ENCODE results near the gene HOXA6. TPM values are rescaled to one million over a fixed set of nuclear protein-coding genes. Genes with fewer than 3 reads are reported as not detected.

Gene HOXA6
- total RNA-seq, 1 donor from 2014 or later: not detected

GRCh38 chr7:27185013-27185853 is 37.7 kb upstream of the HOXA6 start, which contains the start of gene HOXA11:
HOXA11 (minus strand) TSS chr7:27185232; CDS start chr7:27185144, 88 bp downstream.
- FAIRE-seq (no peak), DNase-seq (ENCODE audit: low spot score in 2 of 2) (peak in 1 of 2 donors; percentile 63)

- no peak for DNase-seq (ENCODE audit: low spot score in 2 of 2)
- FAIRE-seq: no peak
Observed at GRCh38 chr7:27184337-27185012, 36.9 kb upstream of the HOXA6 start.

GRCh38 chr7:27183682-27184336 is 36.2 kb upstream of the HOXA6 start:
- no peak for FAIRE-seq
- DNase-seq (ENCODE audit: low spot score in 2 of 2): no peak

GRCh38 chr7:27182861-27183681 is 35.5 kb upstream of the HOXA6 start:
- DNase-seq (ENCODE audit: low spot score in 2 of 2) (no peak), FAIRE-seq (no peak)

GRCh38 chr7:27182285-27182841 is 34.8 kb upstream of the HOXA6 start:
- FAIRE-seq (no peak), DNase-seq (ENCODE audit: low spot score in 2 of 2) (no peak)

GRCh38 chr7:27181795-27182275 is 34.3 kb upstream of the HOXA6 start:
- FAIRE-seq (no peak), DNase-seq (ENCODE audit: low spot score in 2 of 2) (no peak)

GRCh38 chr7:27180431-27181420 is 33.2 kb upstream of the HOXA6 start:
- FAIRE-seq: no peak
- DNase-seq (ENCODE audit: low spot score in 2 of 2): no peak

- DNase-seq (ENCODE audit: low spot score in 2 of 2): peak in 1 of 2 donors; percentile 64
- FAIRE-seq: no peak
Observed at GRCh38 chr7:27179503-27180430, 32.2 kb upstream of the HOXA6 start.

GRCh38 chr7:27179030-27179429 is 31.5 kb upstream of the HOXA6 start:
- DNase-seq (ENCODE audit: low spot score in 2 of 2) (no peak), FAIRE-seq (no peak)

- DNase-seq (ENCODE audit: low spot score in 2 of 2): no peak
- FAIRE-seq: no peak
Observed at GRCh38 chr7:27178366-27178765, 30.8 kb upstream of the HOXA6 start.

- DNase-seq (ENCODE audit: low spot score in 2 of 2) (no peak), FAIRE-seq (no peak)
Observed at GRCh38 chr7:27177795-27178320, 30.3 kb upstream of the HOXA6 start.

GRCh38 chr7:27176962-27177794 is 29.6 kb upstream of the HOXA6 start:
- DNase-seq (ENCODE audit: low spot score in 2 of 2): no peak
- no peak for FAIRE-seq

GRCh38 chr7:27176524-27176845 is 28.9 kb upstream of the HOXA6 start:
- DNase-seq (ENCODE audit: low spot score in 2 of 2) (no peak), FAIRE-seq (no peak)

GRCh38 chr7:27175626-27176523 is 28.3 kb upstream of the HOXA6 start:
- DNase-seq (ENCODE audit: low spot score in 2 of 2) (no peak), FAIRE-seq (no peak)

- no peak for DNase-seq (ENCODE audit: low spot score in 2 of 2)
- FAIRE-seq: no peak
Observed at GRCh38 chr7:27174874-27175625, 27.5 kb upstream of the HOXA6 start.

Data from frontal cortex (tissue), 4 donors.